ENCODE results near the gene SUMO3.
"Not testable (repeated sequence)": the region's sequence is repeated elsewhere in the genome, so short reads cannot be mapped to it uniquely, and the experiment has no call there.

SUMO3 gene

GRCh38 chr21:44846485-44847260 is 28.8 kb upstream of the SUMO3 start:
- DNase-seq, result no peak

GRCh38 chr21:44846224-44846484 is 28.3 kb upstream of the SUMO3 start:
- DNase-seq, result no peak

DNA sequence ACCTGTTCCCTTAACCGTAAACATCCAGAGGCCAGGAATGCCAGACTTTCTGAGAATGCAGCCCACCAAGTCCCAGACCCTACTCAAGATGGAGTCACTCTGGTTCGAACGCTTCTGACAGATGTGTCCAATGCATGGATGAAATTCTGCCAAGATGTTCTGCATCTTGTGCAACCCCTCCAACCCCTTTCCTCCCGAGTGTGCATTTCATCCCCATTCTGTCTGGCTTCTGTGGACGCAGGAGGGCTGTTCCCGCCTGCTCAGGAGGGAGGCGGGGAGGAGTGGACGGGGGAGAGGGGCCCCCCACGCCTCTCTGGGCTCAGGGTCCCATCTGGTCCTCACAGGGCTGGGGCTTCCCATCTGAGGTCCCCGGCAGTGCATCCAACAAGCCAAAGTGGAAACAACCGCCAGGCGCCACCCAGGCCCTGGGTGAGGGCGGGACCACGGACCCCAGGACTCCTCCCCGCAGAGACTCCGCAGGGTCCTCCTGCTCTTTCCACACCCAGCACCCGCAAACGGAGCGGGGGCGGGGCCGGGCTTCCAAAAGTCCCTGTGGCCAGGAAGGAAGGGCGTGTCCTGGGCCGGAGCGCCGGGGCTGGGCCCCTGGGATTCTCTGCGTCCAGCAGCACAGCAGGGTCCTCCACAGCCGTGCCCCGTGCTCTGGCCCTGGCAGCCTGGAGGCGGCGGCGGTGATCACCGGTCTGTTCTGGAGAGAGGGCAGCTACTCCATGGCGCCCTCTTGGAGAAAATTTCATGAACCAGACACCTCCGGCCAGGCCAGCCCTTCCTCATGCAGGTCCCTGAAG is 27.8 kb upstream of the SUMO3 start:
- DNase-seq, result peak; percentile 29

DNA sequence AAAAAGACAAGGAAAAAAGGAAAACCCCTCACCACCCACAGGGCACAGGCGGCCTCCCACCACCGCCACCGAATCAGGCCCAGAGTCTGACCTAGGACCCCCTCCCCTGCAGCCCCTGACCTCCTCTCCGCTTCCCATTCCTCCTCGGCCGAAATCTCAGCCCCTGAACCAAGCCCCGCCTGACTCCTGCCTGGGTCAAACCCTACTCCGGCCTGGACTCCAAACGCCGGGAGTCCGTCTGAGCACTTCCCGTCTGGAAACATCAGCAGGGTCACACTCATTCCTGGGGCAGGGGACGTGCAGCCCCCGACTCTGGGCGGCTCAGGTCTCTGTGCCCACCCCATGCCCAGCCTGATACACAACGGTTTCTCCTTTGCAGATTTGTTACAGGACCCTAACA is 26.4 kb upstream of the SUMO3 start:
- no peak for DNase-seq

DNA sequence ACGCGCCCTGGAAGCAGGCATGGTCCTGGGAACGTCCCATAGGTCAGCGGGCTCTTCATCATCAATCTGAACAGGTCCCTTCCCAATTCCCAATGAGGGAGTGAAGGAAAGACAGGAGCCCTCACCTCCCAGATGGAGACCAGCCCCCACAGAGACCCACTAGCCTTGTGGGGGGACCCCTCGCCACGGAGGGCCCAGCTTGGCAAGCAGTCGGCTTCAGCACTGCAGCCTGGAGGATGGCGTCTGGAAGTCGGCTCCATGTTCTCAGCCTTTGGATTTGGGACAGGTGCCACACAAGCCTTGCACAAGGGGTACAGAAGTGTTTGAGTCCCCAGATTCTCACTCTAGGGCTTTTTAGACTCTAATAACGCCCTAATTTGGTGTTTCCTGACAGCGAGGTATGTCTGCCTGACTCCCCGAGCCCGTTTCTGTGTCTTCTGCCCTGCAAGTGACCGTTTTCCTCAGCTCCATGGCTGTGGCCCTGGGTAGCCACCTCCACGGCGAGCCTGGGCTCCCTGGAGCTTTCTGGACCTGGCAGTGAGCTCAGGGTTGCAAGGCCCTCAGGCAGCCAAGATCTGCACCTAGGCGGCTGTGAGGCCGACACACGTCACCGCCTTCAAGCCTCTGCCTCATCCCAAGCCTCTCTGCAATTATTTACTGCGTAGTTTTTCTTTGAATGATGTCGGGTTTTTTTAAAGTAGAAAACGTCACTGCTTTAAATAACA is 25.0 kb upstream of the SUMO3 start:
- no peak for DNase-seq

GRCh38 chr21:44842087-44842486 is 24.2 kb upstream of the SUMO3 start:
- DNase-seq, result no peak

DNA sequence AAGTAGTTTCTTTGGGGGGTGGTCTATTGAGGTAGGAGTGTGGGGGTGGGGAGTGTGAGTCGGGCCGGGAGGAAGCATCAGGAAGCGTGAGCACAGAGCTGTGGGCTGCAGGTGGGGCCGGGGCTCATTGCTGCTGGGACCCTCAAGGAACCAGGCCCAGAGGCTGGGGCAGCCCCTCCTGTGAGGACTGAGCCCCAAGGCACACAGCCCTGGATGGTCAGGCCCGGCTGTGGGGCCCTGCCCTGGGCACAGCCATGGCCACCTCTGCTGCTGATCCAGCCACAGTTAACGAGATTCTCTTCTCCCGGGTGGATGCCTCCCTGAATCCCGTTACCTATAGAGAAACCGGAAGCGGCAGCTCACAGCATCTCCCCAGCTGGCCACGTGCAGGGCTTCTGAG is 22.9 kb upstream of the SUMO3 start:
- DNase-seq, result no peak

- no peak for DNase-seq
These were observed 21.1 kb upstream of the SUMO3 start for GRCh38 chr21:44838951-44839350.

DNA sequence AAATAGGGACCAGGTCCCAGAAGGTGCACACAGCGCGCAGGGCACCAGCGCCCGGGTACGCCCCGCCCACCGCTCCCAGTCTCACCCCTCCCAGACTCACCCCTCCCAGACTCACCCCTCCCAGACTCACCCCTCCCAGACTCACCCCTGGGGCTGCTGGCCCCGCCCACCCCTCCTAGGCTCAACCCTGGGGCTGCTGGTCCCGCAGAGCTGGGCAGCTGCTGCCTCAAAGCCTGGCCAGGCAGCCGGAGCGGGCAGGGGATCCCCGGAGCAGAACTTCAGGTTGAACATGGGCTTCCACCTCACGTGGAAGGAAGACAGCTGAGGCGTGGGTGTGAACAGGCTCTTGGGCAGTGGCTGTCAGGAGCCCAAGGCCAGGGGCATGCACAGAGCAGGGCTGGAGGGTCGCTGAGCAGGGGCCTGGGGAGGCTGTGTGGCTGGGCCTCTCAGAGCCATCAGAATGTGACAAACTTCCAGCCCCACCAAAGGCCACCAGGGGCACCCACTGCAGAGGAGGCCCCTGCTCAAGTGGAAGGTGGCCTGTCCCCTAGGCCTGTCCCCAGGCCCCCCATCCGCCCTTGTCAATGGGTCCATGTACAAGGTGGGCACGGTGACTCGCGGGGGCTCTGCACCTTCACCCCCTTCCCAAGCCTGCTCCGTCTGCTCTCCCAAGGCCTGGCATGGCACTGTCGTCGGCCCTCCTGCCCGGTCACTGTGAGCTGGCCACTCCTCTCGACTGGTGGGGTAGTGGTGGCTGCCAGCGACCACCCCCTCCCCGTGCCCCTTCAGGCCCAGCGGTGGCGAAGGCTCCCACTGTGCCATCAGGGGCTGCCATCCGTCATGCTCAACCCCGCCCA is 20.4 kb upstream of the SUMO3 start:
- no peak for DNase-seq

- no peak for DNase-seq
These were observed 19.7 kb upstream of the SUMO3 start for GRCh38 chr21:44837537-44837936.

DNA sequence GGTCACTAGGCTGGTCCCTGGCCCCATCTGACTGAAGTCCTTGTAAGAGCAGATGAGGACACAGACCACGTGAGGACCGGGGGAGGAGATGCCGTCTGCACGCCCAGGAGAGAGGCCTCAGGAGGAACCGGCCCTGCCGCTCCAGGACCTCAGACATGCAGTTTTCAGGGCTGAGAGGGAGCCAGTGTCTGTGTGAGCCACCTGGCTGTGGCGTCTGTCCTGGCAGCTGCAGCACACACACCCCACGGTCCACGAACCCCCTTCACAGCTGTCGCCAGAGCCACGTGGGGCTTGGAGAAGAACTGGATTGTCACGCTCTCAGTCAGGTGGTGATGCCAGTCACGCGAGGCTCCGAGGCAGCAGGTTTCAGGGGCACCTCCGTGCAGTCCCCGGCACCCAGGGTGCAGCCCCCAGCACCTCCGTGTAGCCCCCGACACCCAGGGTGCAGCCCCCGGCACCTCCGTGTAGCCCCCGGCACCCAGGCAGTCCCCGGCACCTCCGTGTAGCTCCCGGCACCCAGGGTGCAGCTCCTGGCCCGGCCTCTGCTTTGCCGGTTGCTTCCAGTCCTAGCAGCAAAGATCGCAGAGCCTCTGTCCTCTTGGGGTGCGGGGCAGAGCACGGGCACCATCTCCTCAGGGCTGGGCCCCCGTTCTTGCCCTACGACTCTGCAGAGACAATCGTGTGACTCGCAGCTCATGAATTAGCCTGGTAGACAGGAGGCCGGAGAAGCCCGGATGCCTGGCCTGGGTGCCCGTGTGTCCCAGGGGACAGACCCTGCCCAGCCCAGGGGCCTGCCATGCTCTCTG is 19.0 kb upstream of the SUMO3 start:
- peak; percentile 21 for DNase-seq

DNA sequence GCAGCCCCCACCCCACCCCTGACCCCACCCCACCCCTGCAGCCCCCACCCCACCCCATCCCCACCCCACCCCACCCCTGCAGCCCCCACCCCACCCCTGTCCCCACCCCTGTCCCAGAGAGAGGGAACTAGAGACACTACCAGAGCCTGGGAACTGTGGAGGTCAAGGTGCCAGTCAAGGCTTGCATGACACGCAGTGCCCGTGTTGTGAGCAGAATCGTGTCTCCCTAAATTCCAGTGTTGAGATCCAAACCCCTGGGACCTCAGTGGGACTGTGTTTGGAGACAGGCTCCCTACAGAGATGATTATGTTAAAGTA is 18.4 kb upstream of the SUMO3 start:
- no peak for DNase-seq

- no peak for DNase-seq
These were observed 17.7 kb upstream of the SUMO3 start for GRCh38 chr21:44835647-44835973.

GRCh38 chr21:44834951-44835646 is 17.2 kb upstream of the SUMO3 start:
- DNase-seq, result no peak

DNA sequence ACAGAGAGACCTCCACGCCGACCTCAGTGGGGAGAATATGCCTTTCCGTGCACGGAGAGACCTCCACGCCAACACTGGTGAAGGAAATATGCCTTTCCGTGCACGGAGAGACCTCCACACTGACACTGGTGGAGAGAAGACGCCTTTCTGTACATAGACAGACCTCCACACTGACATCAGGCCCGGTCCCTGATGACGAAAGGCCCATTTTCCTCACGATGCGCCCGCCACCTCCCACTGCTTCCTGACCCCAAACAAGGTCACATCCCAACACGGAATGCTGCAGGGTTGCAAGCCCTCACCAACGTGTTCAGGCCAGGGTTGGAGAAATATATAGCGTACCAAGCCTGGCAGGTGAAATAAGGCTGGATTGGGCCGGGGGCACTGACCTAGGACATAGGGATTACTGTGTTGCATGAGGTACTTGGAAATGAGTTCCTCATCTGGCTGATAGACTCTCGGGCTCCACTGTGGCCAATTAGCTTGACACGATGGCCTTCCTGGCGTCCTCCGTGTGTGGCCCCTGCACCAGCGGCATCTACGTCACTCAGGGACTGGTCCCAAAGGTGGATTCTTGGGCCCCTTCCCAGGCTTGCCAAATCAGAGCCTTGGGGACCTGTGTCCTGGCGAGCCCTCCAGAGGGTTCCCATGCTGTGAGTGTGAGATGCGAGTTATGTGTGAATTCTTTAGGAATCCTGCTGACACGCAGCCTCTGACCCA is 16.5 kb upstream of the SUMO3 start:
- DNase-seq, result no peak

DNA sequence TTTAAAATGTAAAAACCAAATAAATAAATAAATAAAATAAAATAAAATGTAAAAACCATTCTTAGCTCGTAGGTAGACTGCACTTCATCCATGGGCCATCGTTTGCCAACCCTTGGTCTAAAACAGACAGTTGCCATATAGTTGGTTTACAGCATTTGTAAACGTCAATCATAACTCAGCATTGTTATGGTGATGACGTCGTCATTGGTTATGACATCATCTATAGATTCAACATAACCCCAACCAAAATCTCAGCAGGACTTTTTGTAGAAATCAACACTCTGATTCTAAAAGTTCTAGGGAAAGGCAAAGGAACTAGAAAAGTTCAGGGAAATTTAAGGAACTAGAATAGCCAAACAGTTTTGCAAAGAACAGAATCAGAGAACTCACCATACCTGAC is 15.8 kb upstream of the SUMO3 start:
- DNase-seq, result no peak

DNA sequence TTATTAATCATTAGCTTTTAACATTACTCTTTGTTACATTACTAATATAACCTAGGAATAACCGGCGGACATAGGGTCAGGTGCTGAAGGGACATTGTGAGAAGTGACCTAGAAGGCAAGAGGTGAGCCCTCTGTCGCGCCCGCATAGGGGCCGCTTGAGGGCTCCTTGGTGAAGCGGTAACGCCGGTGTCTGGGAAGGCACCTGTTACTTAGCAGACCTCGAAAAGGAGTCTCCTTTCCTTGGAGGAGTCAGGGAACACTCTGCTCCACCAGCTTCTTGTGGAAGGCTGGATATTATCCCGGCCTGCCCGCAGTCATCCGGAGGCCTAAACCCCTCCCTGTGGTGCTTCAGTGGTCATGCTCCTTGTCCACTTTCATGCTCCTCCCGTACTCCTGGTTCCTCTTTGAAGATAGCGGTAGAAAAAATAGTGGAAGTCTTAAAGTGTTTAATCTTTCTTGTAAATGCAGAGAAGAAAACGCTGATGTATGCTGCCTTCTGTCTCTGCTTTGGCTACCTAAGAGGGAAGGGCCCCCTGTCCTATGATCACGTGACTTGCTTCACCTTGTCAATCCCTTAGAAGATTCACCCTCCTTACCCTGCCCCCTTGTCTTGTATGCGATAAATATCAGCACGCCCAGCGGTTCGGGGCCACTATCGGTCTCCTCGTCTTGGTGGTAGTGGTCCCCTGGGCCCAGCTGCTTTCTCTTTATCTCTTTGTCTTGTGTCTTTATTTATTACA is 14.8 kb upstream of the SUMO3 start:
- DNase-seq, result not testable (repeated sequence)

DNA sequence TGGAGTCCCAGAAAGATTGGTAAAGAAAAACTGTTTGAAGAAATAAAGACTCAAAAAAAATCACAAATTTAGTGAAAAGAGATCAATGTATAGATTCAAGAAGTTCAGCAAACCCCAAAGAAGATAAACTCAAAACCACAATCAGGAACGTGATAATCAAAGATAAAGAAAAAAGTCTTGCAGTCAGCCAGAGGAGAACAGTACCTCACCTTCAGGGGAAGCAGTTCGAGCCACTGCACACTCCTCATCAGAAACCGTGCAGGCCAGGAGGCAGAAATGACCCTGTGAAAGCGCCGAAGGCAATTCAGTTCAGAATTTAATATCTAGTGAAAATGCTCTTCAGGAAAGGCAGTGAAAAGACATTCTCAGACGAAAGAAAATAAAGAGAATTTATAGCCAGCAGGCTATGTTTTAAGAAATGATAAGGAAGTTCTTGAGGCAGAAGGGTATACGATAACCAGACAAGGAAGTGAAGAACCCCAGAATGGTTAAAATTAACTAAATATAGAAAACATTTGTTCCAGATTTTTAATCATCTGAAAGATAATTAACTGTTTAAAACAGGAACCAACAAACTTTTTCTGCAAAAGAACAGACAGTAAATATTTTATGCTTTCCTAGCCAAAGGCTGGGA is 13.5 kb upstream of the SUMO3 start:
- DNase-seq, result no peak

- DNase-seq, result no peak
These were observed 11.7 kb upstream of the SUMO3 start for GRCh38 chr21:44829507-44830092.
